Mammary epithelial cell (primary cell): ENCODE data around the gene NPAS3.

Source experiments
- CTCF ChIP-seq, 2 donors: IDR thresholded peaks in 1 of 2; conservative IDR thresholded peaks in 1 of 2; 2 replicates each; pipeline ENCODE4 v1.5.1; 2011 to 2012; ENCODE audit warnings: inconsistent platforms in 2 of 2, low read length in 2 of 2, mild to moderate bottlenecking in 2 of 2, control low read depth in 1 of 2, low read depth in 1 of 2; ENCODE audit not compliant: insufficient read depth in 1 of 2; ENCODE audit errors: extremely low read depth in 1 of 2
- EZH2 ChIP-seq: IDR thresholded peaks from 2 replicates; pipeline ENCODE4 v1.6.1; 2012; ENCODE audit warnings: low read length, inconsistent platforms, borderline replicate concordance

- no peak for TF ChIP-seq EZH2
- TF ChIP-seq CTCF (conservative IDR thresholded peaks at IDR 0.05 in 1 of 2, IDR thresholded peaks at IDR 0.05 in 1 of 2; ENCODE audit: extremely low read depth in 1 of 2, insufficient read depth in 1 of 2, low read depth in 1 of 2, low read length in 2 of 2): no peak
Measured at GRCh38 chr14:33150666-33151428, 212.2 kb downstream of the NPAS3 start.
